DMS153 (cell line): ENCODE measurements around the gene EDAR.

Experiments used
- DNase-seq: peaks from one replicate; lab custom pipeline; 2025; lab: John Stamatoyannopoulos, UW

Gene EDAR

GRCh38 chr2:108908713-108909070 is 80.3 kb downstream of the EDAR start:
- DNase-seq: no peak

- DNase-seq: peak; percentile 5
Measured at GRCh38 chr2:108907822-108908712, 81.0 kb downstream of the EDAR start.

GRCh38 chr2:108906403-108907077 is 82.5 kb downstream of the EDAR start:
- DNase-seq: no peak

GRCh38 chr2:108905906-108906305 is 83.1 kb downstream of the EDAR start:
- DNase-seq: no peak

- DNase-seq: no peak
Measured at GRCh38 chr2:108905176-108905575, 83.8 kb downstream of the EDAR start.

GRCh38 chr2:108904680-108905079 is 84.3 kb downstream of the EDAR start:
- DNase-seq: no peak

GRCh38 chr2:108898315-108899082 is 90.5 kb downstream of the EDAR start:
- no peak for DNase-seq

GRCh38 chr2:108896741-108897140 is 92.3 kb downstream of the EDAR start:
- no peak for DNase-seq

- DNase-seq: no peak
Measured at GRCh38 chr2:108895188-108895587, 93.8 kb downstream of the EDAR start.

- DNase-seq: no peak
Measured at GRCh38 chr2:108894766-108895165, 94.3 kb downstream of the EDAR start.

- no peak for DNase-seq
Measured at GRCh38 chr2:108893277-108893676, 95.7 kb downstream of the EDAR start.

GRCh38 chr2:108889907-108890306 is 99.1 kb downstream of the EDAR start:
- no peak for DNase-seq

GRCh38 chr2:108884619-108885018 is 104.4 kb downstream of the EDAR start:
- DNase-seq: no peak

- no peak for DNase-seq
Measured at GRCh38 chr2:108878276-108878675, 110.7 kb downstream of the EDAR start.

- DNase-seq: no peak
Measured at GRCh38 chr2:108877506-108877905, 111.5 kb downstream of the EDAR start.

GRCh38 chr2:108870069-108870644 is 118.9 kb downstream of the EDAR start:
- DNase-seq: no peak

- no peak for DNase-seq
Measured at GRCh38 chr2:108869542-108869941, 119.5 kb downstream of the EDAR start.

GRCh38 chr2:108868911-108869310 is 120.1 kb downstream of the EDAR start:
- no peak for DNase-seq

GRCh38 chr2:108866041-108866440 is 123.0 kb downstream of the EDAR start:
- no peak for DNase-seq

- no peak for DNase-seq
Measured at GRCh38 chr2:108858894-108859293, 130.1 kb downstream of the EDAR start.

GRCh38 chr2:108855194-108855593 is 133.8 kb downstream of the EDAR start:
- DNase-seq: no peak

- no peak for DNase-seq
Measured at GRCh38 chr2:108854484-108854883, 134.5 kb downstream of the EDAR start.
